IMR-90 (cell line): Measurements from ENCODE around the gene NRF1. TPM values are rescaled to one million over a fixed set of nuclear protein-coding genes. Genes with fewer than 3 reads are reported as not detected.

Experiments
- ATAC-seq: fragments of 200-7000 bp; cut with Tn5 transposase; 2 replicates; pipeline ENCODE4 v1.9.1; 2020; ENCODE audit warnings: low read depth, mild to moderate bottlenecking, moderate library complexity
- BruUV-seq: library from RNA; stranded (reverse); fragments of 400-500 nt; replicated peaks from 2 replicates; lab custom pipeline; 2021; lab: Mats Ljungman, UMichigan
- CTCF ChIA-PET: fragments of 300-600 bp; formaldehyde crosslinking; extraction: SDS; loops from one replicate; lab custom pipeline; 2021; ENCODE audit warnings: antibody characterized with exemption; lab: Yijun Ruan, JAX
- POLR2A ChIA-PET: fragments of 300-600 bp; sonication (Branson Sonifier 250); formaldehyde crosslinking; loops from one replicate; lab custom pipeline; 2022; ENCODE audit warnings: antibody characterized with exemption; ENCODE audit not compliant: unreplicated experiment; lab: Charles Lee
- DNase-seq: peaks from one replicate; pipeline ENCODE4 v3.0.0; 2013
- H2AFZ ChIP-seq: replicated peaks from 2 replicates; pipeline ENCODE3; 2013; ENCODE audit warnings: low read length, mild to moderate bottlenecking; ENCODE audit not compliant: poor library complexity
- H2AK5ac ChIP-seq: 2 replicates; pipeline ENCODE4 v1.6.1; 2013; ENCODE audit warnings: low read depth, low read length, inconsistent platforms
- H2AK9ac ChIP-seq: replicated peaks from 2 replicates; pipeline ENCODE3; 2013; ENCODE audit warnings: mild to moderate bottlenecking, low read depth, low read length, moderate library complexity; ENCODE audit not compliant: poor library complexity
- H2BK120ac ChIP-seq: 2 replicates; pipeline ENCODE4 v1.6.1; 2013; ENCODE audit warnings: low read depth, low read length, inconsistent platforms
- H2BK15ac ChIP-seq: 3 replicates; pipeline ENCODE4 v1.6.1; 2013; ENCODE audit warnings: low read depth, low read length, inconsistent platforms
- H2BK20ac ChIP-seq: 2 replicates; pipeline ENCODE4 v1.6.1; 2013; ENCODE audit warnings: low read depth, mild to moderate bottlenecking, inconsistent platforms, low read length, moderate library complexity
- H2BK5ac ChIP-seq: 2 replicates; pipeline ENCODE4 v1.6.1; 2013; ENCODE audit warnings: mild to moderate bottlenecking, low read depth, low read length, inconsistent platforms; ENCODE audit not compliant: poor library complexity, severe bottlenecking
- H3K14ac ChIP-seq: replicated peaks from 2 replicates; pipeline ENCODE4 v1.6.1; 2013; ENCODE audit warnings: low read depth, low read length, inconsistent platforms
- H3K18ac ChIP-seq: 2 replicates; pipeline ENCODE4 v1.6.1; 2013; ENCODE audit warnings: low read depth, low read length, control low read depth
- H3K23ac ChIP-seq: 2 replicates; pipeline ENCODE4 v1.6.1; 2013; ENCODE audit warnings: low read depth, low read length, inconsistent platforms
- H3K27ac ChIP-seq: 2 replicates; pipeline ENCODE4 v1.5.1; 2013; ENCODE audit warnings: mild to moderate bottlenecking, control low read depth, low read length; ENCODE audit not compliant: insufficient read depth
- H3K27me3 ChIP-seq: 2 replicates; pipeline ENCODE4 v1.6.1; 2013; ENCODE audit warnings: low read length; ENCODE audit not compliant: control insufficient read depth, insufficient read depth
- H3K36me3 ChIP-seq: 2 replicates; pipeline ENCODE4 v1.6.1; 2013; ENCODE audit warnings: low read length, mixed read lengths; ENCODE audit not compliant: control insufficient read depth, insufficient read depth
- H3K4ac ChIP-seq: 2 replicates; pipeline ENCODE4 v1.6.1; 2013; ENCODE audit warnings: low read depth, low read length, inconsistent platforms
- H3K4me1 ChIP-seq: 2 replicates; pipeline ENCODE4 v1.6.1; 2013; ENCODE audit warnings: low read length, mixed read lengths; ENCODE audit not compliant: control insufficient read depth, insufficient read depth
- H3K4me2 ChIP-seq: 2 replicates; pipeline ENCODE4 v1.6.1; 2013; ENCODE audit warnings: low read depth, mild to moderate bottlenecking, control low read depth, low read length, moderate library complexity
- H3K4me3 ChIP-seq: 2 replicates; pipeline ENCODE4 v1.5.1; 2013; ENCODE audit warnings: low read depth, mild to moderate bottlenecking, control low read depth, low read length, moderate library complexity; ENCODE audit not compliant: insufficient read depth
- H3K56ac ChIP-seq: 2 replicates; pipeline ENCODE4 v1.6.1; 2013; ENCODE audit warnings: low read length, inconsistent platforms; ENCODE audit not compliant: insufficient read depth; ENCODE audit errors: extremely low read depth
- H3K79me1 ChIP-seq, 2 experiments: 2 replicates each; pipeline ENCODE4 v1.6.1; 2013; ENCODE audit warnings: low read length in 2 of 2, inconsistent platforms in 1 of 2, low read depth in 1 of 2
- H3K9ac ChIP-seq: 2 replicates; pipeline ENCODE4 v1.6.1; 2013; ENCODE audit warnings: low read depth, low read length, control low read depth
- H3K9me1 ChIP-seq: 2 replicates; pipeline ENCODE4 v1.6.1; 2013; ENCODE audit warnings: low read length, inconsistent platforms; ENCODE audit not compliant: insufficient read depth
- H3K9me3 ChIP-seq: 2 replicates; pipeline ENCODE4 v1.6.1; 2013; ENCODE audit warnings: low read length; ENCODE audit not compliant: control insufficient read depth, insufficient read depth
- H4K20me1 ChIP-seq: 2 replicates; pipeline ENCODE4 v1.6.1; 2013; ENCODE audit warnings: low read length, inconsistent platforms; ENCODE audit not compliant: insufficient read depth
- H4K5ac ChIP-seq: 2 replicates; pipeline ENCODE4 v1.6.1; 2013; ENCODE audit warnings: mild to moderate bottlenecking, low read depth, low read length, control low read depth
- H4K8ac ChIP-seq, 2 experiments: 2 replicates each; pipeline ENCODE4 v1.6.1; 2013; ENCODE audit warnings: low read depth in 2 of 2, low read length in 2 of 2, control low read depth in 1 of 2, inconsistent platforms in 1 of 2
- H4K91ac ChIP-seq: 2 replicates; pipeline ENCODE4 v1.6.1; 2013; ENCODE audit warnings: low read depth, low read length, inconsistent platforms; ENCODE audit not compliant: insufficient read depth
- BHLHE40 ChIP-seq: fragments of 150-350 bp; IDR thresholded peaks from 2 replicates; pipeline ENCODE4 v1.6.1; 2016; ENCODE audit warnings: mild to moderate bottlenecking, low read depth, low read length
- CHD1 ChIP-seq: IDR thresholded peaks from 2 replicates; pipeline ENCODE4 v1.6.1; 2012; ENCODE audit warnings: low read depth, low read length, improper control_type of control experiment
- MAFK ChIP-seq: IDR thresholded peaks from 2 replicates; pipeline ENCODE4 v1.6.1; 2012; ENCODE audit warnings: low read depth, low read length, improper control_type of control experiment
- RAD21 ChIP-seq: IDR thresholded peaks from 2 replicates; pipeline ENCODE4 v1.6.1; 2012; ENCODE audit warnings: low read length, improper control_type of control experiment
- WGBS, 2 experiments: methylation state at CpG; one replicate each; pipeline versions ENCODE4 v1.1.5 to v1.1.7; 2013; ENCODE audit warnings: missing lambda C conversion rate in 2 of 2; ENCODE audit not compliant: insufficient read length in 1 of 2; ENCODE audit errors: extremely low coverage in 2 of 2; 5-methylcytosine and 5-hydroxymethylcytosine counted together
- dilution Hi-C: fragments of 300-500 bp; cut with HindIII; formaldehyde crosslinking; loops from one replicate; pipeline ENCODE4 v1.14.3; 2018; ENCODE audit warnings: low sequenced_read_pairs; ENCODE audit not compliant: unreplicated experiment
- in situ Hi-C: fragments of 300-500 bp; cut with MboI; formaldehyde crosslinking; loops from 3 replicates; pipeline ENCODE4 v1.14.3; 2019; ENCODE audit warnings: low sequenced_read_pairs, inconsistent platforms, mixed read lengths
- intact Hi-C: fragments of 100-400 bp; cut with micrococcal nuclease; formaldehyde crosslinking; loops from 2 replicates; pipeline ENCODE4 v1.10.0; 2022
- polyA plus RNA-seq, 3 experiments: library from polyadenylated mRNA; depleted of rRNA; stranded (reverse); fragments of >200 nt; gene quantifications; 2 replicates each; pipeline ENCODE4 v1.2.3, GENCODE V29; 2012; ENCODE audit warnings: low replicate concordance in 1 of 3
- total RNA-seq: library from RNA; depleted of rRNA; stranded (reverse); fragments of >200 nt; gene quantifications from 2 replicates; pipeline ENCODE4 v1.2.3, GENCODE V29; 2012

The NRF1 gene
- total and polyA plus RNA-seq, 2 of the 4 experiments (the other 2 are of a cell fraction), result 11.4 to 15.8 TPM

DNA sequence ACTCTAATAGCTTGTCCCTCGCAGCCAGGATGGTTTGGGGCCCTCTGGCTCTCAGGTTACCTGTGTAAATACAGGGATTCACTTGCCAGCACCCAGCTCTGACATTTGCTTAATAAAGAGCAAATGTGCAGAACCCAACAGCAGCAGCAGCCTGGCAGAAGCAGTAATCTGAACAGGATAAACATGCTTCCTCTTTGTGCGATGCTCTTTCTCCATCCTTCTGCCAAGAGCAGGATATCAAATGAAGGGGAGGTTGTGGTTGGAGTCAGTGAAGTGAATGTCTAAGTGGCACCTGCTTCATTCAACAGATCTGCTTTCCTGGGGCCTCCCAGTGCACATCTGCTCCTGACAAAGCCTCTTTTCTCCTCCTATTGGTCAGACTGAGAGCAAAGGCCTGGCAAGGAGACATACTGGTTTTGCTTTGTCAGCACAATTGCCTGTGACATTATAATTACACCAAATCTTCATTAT is 130.3 kb downstream of the NRF1 start:
- in situ Hi-C loops, result no loop called here
- peaks cover 0 to 14% of the 10 kb centered on the region in 2 experiments; a peak in 1 of 4 replicates for H3K79me1 ChIP-seq

More for the DNA sequence above, 130.3 kb downstream of the NRF1 start:
- Histone ChIP-seq H3K27ac (no peak overlapping the region), H2AFZ (no peak overlapping the region), H3K27me3 (no peaks in the 10 kb centered on the region), H3K36me3 (peaks cover 4% of the 10 kb centered on the region), H3K4me3 (no peak overlapping the region), H2BK20ac (no peak overlapping the region), H3K14ac (no peak overlapping the region), H4K20me1 (peaks cover 4% of the 10 kb centered on the region; the same call in 1 of the 2 replicates), H4K8ac (no peak overlapping the region), H2BK120ac (no peak overlapping the region), H3K9me3 (no peaks in the 10 kb centered on the region), H3K23ac (no peak overlapping the region), H3K18ac (no peak overlapping the region), H3K9me1 (peaks cover 14% of the 10 kb centered on the region), H2AK5ac (no peak overlapping the region), H4K91ac (no peak overlapping the region), H3K4me2 (no peak overlapping the region), H2BK5ac (no peak overlapping the region), H3K9ac (no peak overlapping the region), H3K4ac (no peak overlapping the region), H2BK15ac (no peak overlapping the region), H2AK9ac (no peak overlapping the region), H3K4me1 (peaks cover 1% of the 10 kb centered on the region; the same call in 1 of the 2 replicates), H3K56ac (no peak overlapping the region), H4K5ac (no peak overlapping the region)
- no TSS peak for BruUV-seq
- DNase-seq (no peak), ATAC-seq (no peak)
- intact Hi-C loops (no loop called here), dilution Hi-C loops (no loop called here)
- no CpG with 5 or more reads among the region's 2 CpGs for WGBS, 2 experiments
- ChIA-PET CTCF (no interaction called here), POLR2A (no interaction called here)
- TF ChIP-seq BHLHE40 (no peak), RAD21 (no peak), CHD1 (no peak), MAFK (peak; percentile 98)
